DMS 273 treated with DMSO at 0.1 percent for 48 hours (cell line): ENCODE results near the gene SNX33.

ENCODE experiments used
- DNase-seq: peaks from one replicate; lab custom pipeline; 2025; lab: John Stamatoyannopoulos, UW

Gene SNX33

GRCh38 chr15:75641179-75641503, 6.6 kb upstream of the SNX33 start:
- DNase-seq: no peak

GRCh38 chr15:75641603-75642002, 6.1 kb upstream of the SNX33 start:
- DNase-seq: no peak

- DNase-seq: no peak
Observed at GRCh38 chr15:75644376-75644775, 3.3 kb upstream of the SNX33 start.

- DNase-seq: no peak
Observed at GRCh38 chr15:75646112-75646943, 1.4 kb upstream of the SNX33 start.

- DNase-seq: no peak
Observed at GRCh38 chr15:75646944-75647364, 758 bp upstream of the SNX33 start.

DNA sequence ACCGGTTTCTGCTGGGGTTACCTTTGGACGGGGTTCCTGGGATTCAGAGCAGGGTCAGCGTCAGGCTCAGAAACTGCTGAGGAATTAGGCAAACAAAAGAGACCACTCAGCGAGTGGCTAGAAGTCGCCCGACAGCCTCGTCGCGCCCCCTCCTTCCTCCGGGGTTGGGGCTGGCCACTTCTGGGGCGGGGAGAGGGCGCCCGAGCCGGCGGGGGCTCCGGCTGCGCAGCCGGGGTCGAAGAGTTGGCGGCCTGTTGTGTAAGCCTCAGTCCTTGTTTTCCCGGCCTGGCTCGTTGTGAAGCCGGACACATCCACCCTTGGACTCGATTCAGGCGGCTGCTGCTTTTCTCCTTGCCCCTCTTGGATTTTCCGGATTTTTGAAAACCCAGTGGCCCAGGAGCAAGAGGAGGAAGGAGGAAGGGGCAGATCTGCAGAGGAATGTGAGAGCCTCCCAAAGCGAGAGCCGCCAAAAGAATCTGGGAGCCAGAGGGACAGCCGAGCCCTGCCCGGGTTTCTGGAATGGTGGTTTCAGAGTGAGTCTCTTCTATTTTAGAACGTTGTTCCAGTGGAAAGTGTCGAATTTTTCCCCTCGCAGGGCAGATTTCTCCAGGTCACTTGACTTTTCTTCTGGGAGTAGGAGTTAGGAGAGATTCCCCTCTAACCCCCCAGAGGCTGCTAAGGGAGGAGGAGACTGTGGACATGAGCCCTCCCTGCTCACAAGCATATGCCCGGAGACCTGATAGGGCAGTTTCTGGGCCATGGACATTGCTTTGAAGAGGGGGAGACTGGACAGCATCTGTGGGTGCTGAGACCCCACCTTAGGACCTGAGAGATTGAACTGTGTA, 666 bp downstream of the SNX33 start:
- no peak for DNase-seq

DNA sequence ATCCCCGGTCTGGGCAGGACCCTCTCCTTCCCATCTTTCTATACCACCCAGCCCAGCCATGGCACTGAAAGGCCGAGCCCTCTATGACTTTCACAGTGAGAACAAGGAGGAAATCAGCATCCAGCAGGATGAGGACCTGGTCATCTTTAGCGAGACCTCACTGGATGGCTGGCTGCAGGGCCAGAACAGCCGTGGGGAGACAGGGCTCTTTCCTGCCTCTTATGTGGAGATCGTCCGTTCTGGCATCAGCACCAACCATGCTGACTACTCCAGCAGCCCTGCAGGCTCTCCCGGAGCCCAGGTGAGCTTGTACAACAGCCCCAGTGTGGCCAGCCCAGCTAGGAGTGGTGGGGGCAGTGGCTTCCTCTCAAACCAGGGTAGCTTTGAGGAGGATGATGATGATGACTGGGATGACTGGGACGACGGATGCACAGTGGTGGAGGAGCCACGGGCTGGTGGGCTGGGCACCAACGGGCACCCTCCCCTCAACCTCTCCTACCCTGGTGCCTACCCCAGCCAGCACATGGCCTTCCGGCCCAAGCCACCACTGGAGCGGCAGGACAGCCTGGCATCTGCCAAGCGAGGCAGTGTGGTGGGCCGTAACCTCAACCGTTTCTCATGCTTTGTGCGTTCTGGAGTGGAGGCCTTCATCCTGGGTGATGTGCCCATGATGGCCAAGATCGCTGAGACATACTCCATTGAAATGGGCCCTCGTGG, 1.5 kb downstream of the SNX33 start:
- no peak for DNase-seq

DNA sequence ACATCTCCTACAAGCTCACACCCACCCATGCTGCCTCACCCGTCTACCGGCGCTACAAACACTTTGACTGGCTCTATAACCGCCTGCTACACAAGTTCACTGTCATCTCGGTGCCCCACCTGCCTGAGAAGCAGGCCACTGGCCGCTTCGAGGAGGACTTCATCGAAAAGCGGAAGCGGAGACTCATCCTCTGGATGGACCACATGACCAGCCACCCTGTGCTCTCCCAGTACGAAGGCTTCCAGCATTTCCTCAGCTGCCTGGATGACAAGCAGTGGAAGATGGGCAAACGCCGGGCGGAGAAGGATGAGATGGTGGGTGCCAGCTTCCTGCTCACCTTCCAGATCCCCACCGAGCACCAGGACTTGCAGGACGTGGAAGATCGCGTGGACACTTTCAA, 2.1 kb downstream of the SNX33 start:
- no peak for DNase-seq

- no peak for DNase-seq
Observed at GRCh38 chr15:75650908-75651809, 3.4 kb downstream of the SNX33 start.

DNA sequence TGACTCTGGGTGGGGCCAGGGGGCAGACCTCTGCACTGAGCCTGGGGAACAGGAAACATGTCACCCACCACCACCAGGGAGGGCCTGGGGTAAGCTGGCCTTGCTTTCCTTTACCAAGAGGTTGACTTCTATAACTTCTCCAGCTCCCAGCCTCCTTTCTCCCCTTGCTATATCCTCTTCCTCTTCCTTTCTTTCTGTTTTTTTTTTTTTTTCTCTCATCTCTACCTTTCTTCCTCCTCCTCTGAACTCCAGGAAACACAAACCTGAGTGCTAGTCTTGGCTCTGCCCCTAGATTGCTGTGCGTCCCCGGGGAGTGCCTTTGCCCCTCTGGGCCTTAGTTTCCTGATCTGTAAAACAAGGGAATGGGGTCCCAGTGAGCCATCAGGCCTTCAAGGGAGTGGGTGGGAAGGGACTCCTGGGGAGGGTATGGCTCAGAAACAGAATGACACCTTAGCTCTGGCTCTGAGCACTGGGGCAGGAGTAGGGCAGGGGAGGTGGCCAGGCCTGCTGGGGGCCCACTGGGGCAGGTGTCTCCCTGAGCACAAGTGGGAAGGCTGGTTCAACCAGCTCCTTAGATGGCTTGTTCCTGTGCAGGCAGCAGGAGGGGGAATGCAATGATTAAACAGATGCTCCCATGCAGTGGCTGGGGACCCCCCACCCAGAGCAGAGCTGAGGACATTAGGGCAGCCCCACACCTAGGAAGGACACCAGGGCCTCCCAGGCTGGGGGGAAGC, 4.3 kb downstream of the SNX33 start:
- no peak for DNase-seq

DNA sequence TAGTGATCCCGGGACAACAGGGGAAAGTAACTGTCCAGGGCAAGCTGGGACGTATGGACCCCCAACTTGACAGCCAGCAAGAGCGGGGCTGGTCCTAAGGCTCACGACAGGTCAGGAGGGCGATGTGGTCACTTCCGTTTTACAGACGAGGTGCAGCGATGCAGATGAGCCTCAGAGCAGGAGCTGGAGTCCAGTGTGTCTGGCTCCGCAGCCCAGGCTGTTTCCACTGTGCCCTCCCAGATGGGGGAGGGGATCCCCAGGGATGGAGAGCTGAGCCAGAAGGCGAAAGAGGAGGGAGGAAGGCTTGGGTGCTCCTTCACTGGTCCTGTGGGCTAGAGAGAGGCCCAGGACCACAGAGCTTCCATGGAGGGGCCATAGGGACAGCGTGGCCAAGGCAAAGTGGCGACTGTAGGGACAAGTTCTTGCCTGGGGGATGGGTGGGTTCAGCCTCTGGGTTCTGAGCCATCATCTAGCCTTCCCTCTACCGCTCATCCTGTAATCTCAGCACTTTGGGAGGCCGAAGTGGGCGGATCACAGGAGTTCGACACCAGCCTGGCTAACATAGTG, 5.7 kb downstream of the SNX33 start:
- DNase-seq: no peak

DNA sequence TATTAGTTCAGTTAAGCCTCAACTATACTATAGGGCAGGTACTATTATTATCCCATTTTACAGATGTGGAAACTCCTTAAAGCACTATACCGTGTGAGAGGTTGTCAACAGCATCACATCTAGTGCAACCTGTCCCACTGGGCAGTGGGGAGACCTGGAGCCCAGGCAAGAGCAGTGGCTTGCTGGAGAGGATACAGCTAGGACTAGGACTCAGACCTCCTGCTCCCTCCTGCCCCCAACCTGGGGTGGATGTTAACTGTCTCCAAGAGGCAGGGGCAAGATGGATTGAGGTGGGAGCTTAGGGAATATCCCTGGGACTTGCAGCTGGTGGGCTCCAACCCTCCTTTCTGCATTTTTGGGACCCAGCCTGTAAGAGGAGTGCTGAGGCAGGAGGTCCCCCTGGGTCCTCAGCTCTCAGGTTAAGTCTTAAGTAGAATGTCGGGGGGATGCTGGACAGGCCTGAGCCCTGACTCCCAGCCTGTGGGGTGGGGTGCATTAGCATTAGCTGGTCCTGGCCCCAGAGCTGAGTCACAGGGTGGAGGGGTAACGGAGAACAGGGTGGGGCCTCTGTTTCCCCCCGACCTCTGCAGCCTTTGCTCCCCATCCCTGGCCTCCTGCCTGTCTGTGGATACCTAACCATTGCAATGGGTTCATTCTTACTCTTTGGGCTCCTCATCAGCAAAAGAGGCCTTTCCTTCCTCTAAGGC, 6.6 kb downstream of the SNX33 start:
- no peak for DNase-seq

DNA sequence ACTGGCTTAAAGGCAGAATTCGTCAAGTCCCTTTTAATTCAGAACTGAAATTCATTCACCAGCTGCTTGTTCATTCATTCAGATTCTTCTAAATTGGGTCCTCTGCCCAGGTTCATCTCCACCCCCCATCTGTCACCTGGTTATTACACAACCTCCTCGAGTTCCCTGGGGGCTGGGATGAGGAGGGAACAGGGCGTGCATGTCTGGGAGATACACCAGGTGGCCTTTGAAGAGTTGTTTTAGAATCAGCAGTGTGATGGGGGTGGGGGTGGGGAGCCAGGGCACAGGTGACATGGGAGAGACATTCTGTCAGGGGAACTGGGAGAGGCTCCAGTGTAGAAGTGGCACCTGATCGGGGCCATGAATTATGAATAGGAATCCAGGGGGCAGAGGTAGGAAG, 8.2 kb downstream of the SNX33 start:
- DNase-seq: no peak

GRCh38 chr15:75656331-75656730, 8.6 kb downstream of the SNX33 start:
- no peak for DNase-seq

DNA sequence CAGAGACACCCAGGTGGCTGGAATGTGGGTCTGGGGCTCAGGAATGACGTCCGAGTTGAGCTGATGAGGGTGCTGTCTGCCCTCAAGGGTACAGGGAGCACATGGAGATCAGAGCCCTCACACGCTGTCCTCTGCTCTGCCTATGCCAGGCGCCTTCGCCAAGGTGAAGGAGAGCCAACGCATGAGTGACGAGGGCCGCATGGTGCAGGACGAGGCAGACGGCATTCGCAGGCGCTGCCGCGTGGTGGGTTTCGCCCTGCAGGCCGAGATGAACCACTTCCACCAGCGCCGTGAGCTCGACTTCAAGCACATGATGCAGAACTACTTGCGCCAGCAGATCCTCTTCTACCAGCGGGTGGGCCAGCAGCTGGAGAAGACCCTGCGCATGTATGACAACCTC, 9.1 kb downstream of the SNX33 start:
- DNase-seq: no peak

DNA sequence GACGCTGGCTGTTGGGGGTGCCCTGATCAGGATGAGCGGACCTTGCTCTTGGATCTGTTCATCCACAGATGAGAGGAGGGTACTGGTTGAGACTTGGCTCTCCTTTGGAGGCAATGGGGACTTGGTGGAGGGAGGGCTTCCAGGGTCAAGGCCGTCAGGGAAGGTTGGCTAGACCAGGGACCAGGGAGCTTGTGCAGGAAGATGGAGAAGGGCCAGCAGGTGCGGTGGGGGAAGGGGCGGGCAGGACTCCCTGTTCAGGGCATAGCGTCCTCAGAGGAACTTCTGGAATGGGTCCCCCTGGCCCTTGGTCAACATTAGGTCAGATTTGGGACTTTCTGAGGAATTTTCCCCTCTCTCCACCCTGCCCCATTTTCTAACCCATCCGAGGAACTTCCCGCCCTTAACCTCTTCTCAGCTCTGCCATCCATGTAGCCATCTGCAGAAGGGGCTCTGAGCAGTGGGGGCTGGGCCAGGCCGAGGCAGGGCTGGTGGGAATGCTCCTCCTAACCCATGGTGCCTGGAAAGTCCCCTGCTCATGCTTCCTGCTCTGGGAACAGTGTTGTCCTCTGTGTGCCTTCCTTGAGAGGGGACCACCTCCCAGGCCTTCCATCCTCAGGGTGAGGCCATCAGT, 11.5 kb downstream of the SNX33 start:
- no peak for DNase-seq

DNA sequence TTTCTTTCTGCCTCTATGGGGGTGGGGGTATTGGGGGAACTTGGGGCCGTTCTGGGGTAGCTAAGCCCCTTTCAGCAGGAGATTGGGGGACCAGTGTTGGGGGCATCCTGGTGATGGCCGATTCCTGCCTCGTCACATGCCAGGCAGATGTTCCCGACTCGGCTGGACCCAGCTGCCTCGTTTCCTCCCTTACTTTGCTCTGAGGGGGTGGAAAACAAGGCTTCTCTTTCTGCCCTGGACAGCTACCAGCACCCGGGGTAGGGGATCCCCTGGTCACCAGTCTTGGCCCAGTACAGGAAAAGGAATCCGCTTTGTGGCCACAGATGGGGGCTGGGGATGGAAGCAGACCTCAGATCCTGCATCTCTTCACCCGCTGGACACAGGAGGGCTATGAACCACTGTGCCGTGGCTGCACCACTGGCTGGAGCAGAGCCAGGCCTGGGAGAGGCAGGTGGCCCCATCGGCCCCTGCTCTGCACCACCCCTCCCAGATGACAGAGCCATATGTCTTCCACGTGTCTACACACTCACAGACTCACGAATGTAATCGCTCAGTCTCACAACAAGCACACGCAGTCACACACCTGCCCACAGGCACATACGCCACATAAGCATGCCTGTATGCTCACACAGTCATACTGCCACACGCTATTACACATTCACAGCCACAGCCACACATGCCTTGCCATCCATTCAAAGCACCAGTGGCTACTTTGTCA, 12.4 kb downstream of the SNX33 start:
- DNase-seq: peak; percentile 43

DNA sequence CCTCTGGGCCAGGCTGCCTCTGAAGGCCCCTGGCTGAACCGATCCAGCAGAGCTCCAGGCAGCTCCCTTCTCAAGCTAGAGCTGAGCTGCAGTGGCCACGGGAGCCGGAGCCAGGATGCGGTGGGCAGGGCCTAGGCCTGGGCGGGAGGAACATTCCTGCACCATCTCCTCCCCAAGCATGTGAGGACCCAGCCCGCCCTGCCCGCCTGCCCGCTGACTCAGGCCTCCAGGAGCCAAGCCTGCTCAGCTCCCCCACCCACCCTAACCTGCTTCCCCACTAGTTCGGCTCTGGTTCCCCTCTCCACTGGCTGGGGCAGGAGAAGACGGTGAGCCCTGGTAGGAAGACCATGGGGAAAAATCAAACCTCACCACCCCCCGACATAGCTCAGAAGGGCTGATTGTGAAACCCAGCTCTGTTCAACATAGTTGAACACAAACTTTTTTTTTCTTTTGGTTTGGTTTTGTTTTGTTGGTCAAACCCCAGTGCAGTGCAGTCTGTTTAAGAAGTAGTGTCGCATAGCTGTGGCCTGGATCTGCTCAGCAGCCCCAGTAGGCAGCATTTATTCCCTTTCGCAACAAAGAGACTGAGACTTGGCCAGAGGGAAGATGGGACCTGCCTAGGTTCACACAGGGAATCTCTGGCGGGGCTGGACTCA, 13.5 kb downstream of the SNX33 start:
- DNase-seq: peak; percentile 18
